ENCODE measurements around the gene CDKN2AIP. TPM values are rescaled to one million over a fixed set of nuclear protein-coding genes. Genes with fewer than 3 reads are reported as not detected.

Gene CDKN2AIP
- total and polyA plus RNA-seq, 2 donors from 2014 or later = 11.7 to 15.3 TPM

- TF ChIP-seq CTCF (IDR thresholded peaks at IDR 0.05; ENCODE audit: borderline replicate concordance, extremely low read depth, insufficient read depth) = no peak
- FAIRE-seq = no peak
Observed at GRCh38 chr4:183467246-183467645, 22.8 kb downstream of the CDKN2AIP start.

GRCh38 chr4:183468210-183469095, 24.0 kb downstream of the CDKN2AIP start:
- Histone ChIP-seq H3K9me3 (ENCODE audit: control insufficient read depth in 2 of 3, insufficient read depth in 1 of 3, low read length in 3 of 3) (no peaks in the 10 kb centered on the region), H3K9ac (ENCODE audit: low read length in 3 of 3) (no peak overlapping the region), H3K4me3 (ENCODE audit: low read length in 3 of 3) (no peak overlapping the region), H3K27me3 (ENCODE audit: control insufficient read depth, insufficient read depth, low read length) (no peaks in the 10 kb centered on the region), H3K4me1 (ENCODE audit: control insufficient read depth in 2 of 3, insufficient read depth in 2 of 3, low read depth in 1 of 3, low read length in 3 of 3) (peaks cover 0 to 6% (median 0%) of the 10 kb centered on the region in 3 donors), H3K27ac (ENCODE audit: low read depth in 2 of 2, low read length in 2 of 2) (no peak overlapping the region), H3K36me3 (ENCODE audit: control insufficient read depth in 2 of 3, insufficient read depth in 3 of 3, low read length in 3 of 3) (no peaks in the 10 kb centered on the region)
- DNase-seq (no peak), FAIRE-seq (no peak)
- intact Hi-C loops (cut with DNase I) = no loop called here
- no peak for TF ChIP-seq CTCF (IDR thresholded peaks at IDR 0.05; ENCODE audit: borderline replicate concordance, extremely low read depth, insufficient read depth)

More at GRCh38 chr4:183467246-183467645, 22.8 kb downstream of the CDKN2AIP start:
- Histone ChIP-seq H3K36me3 (ENCODE audit: control insufficient read depth in 2 of 3, insufficient read depth in 3 of 3, low read length in 3 of 3) (no peaks in the 10 kb centered on the region), H3K27me3 (ENCODE audit: control insufficient read depth, insufficient read depth, low read length) (no peaks in the 10 kb centered on the region), H3K9ac (ENCODE audit: low read length in 3 of 3) (no peak overlapping the region), H3K9me3 (ENCODE audit: control insufficient read depth in 2 of 3, insufficient read depth in 1 of 3, low read length in 3 of 3) (no peaks in the 10 kb centered on the region), H3K4me1 (ENCODE audit: control insufficient read depth in 2 of 3, insufficient read depth in 2 of 3, low read depth in 1 of 3, low read length in 3 of 3) (peaks cover 0 to 6% (median 0%) of the 10 kb centered on the region in 3 donors), H3K27ac (ENCODE audit: low read depth in 2 of 2, low read length in 2 of 2) (no peak overlapping the region), H3K4me3 (ENCODE audit: low read length in 3 of 3) (no peak overlapping the region)
- intact Hi-C loops (cut with DNase I) = no loop called here
- no peak for DNase-seq

- Histone ChIP-seq H3K4me3 (ENCODE audit: low read length in 3 of 3) (no peak overlapping the region), H3K36me3 (ENCODE audit: control insufficient read depth in 2 of 3, insufficient read depth in 3 of 3, low read length in 3 of 3) (no peaks in the 10 kb centered on the region), H3K27ac (ENCODE audit: low read depth in 2 of 2, low read length in 2 of 2) (no peak overlapping the region), H3K9me3 (ENCODE audit: control insufficient read depth in 2 of 3, insufficient read depth in 1 of 3, low read length in 3 of 3) (no peaks in the 10 kb centered on the region), H3K27me3 (ENCODE audit: control insufficient read depth, insufficient read depth, low read length) (no peaks in the 10 kb centered on the region), H3K4me1 (ENCODE audit: control insufficient read depth in 2 of 3, insufficient read depth in 2 of 3, low read depth in 1 of 3, low read length in 3 of 3) (peaks cover 0 to 6% (median 0%) of the 10 kb centered on the region in 3 donors), H3K9ac (ENCODE audit: low read length in 3 of 3) (no peak overlapping the region)
- FAIRE-seq = no peak
- intact Hi-C loops (cut with DNase I) = no loop called here
- TF ChIP-seq CTCF (IDR thresholded peaks at IDR 0.05; ENCODE audit: borderline replicate concordance, extremely low read depth, insufficient read depth) = no peak
- no peak for DNase-seq
Observed at GRCh38 chr4:183469285-183469684, 24.8 kb downstream of the CDKN2AIP start.

Data from kidney (tissue), 14 donors.